ENCODE results near the gene EFCAB6.

EFCAB6 gene

DNA sequence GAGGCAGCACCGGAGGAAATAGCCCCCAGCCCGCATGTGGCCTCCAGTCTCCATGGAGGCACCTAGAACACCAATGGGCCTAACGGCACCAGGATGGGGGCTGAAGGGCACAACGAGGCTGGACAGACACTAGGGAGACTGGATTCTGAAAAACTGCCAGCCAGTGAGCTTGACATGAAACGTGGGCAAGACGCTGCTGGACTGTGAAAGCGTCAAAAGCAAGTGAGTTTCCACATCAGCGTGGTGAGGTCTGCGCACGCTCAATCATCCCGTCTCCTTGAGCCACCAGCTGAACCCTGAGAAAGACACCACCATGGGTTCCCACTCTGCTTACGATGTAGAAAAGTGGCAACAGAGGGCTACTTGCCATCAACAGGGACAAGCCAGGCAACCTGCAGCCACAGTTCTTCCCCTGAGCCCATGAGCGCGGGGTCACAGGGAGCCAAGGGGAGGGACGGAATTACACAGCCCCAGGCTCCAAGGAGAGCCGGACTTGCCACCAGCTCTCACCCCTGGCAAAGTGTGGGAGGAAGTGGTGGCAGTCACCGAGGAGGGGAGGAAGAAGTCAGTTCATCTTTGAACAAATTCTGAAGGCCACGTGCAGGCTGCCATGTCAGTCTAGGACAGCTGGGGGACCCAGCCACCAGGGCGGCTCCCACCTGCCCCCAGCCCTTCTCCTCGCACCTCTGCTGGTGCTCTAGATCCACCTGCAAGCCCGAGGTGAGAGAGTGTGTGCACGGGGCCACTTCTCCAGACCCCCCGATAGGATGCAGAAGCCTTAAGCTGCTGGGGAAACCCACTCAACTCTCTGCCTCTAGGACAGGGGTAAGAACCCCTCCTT is 269.2 kb downstream of the EFCAB6 start:
- Histone ChIP-seq H3K36me3 (ENCODE audit: control insufficient read depth in 1 of 2, insufficient read depth in 2 of 2, low read length in 2 of 2) (no peaks in the 10 kb centered on the region), H3K27me3 (ENCODE audit: control insufficient read depth in 1 of 2, insufficient read depth in 2 of 2, low read length in 2 of 2) (no peaks in the 10 kb centered on the region), H3K9ac (ENCODE audit: low read depth in 1 of 2, low read length in 2 of 2) (no peak overlapping the region), H3K4me3 (ENCODE audit: low read depth in 1 of 2, low read length in 2 of 2) (no peak overlapping the region), H3K27ac (ENCODE audit: low read depth, low read length) (no peak overlapping the region), H3K9me3 (ENCODE audit: control insufficient read depth in 1 of 2, low read length in 2 of 2) (no peaks in the 10 kb centered on the region), H3K4me1 (ENCODE audit: control insufficient read depth in 1 of 2, insufficient read depth in 2 of 2, low read length in 2 of 2) (no peaks in the 10 kb centered on the region)

DNA sequence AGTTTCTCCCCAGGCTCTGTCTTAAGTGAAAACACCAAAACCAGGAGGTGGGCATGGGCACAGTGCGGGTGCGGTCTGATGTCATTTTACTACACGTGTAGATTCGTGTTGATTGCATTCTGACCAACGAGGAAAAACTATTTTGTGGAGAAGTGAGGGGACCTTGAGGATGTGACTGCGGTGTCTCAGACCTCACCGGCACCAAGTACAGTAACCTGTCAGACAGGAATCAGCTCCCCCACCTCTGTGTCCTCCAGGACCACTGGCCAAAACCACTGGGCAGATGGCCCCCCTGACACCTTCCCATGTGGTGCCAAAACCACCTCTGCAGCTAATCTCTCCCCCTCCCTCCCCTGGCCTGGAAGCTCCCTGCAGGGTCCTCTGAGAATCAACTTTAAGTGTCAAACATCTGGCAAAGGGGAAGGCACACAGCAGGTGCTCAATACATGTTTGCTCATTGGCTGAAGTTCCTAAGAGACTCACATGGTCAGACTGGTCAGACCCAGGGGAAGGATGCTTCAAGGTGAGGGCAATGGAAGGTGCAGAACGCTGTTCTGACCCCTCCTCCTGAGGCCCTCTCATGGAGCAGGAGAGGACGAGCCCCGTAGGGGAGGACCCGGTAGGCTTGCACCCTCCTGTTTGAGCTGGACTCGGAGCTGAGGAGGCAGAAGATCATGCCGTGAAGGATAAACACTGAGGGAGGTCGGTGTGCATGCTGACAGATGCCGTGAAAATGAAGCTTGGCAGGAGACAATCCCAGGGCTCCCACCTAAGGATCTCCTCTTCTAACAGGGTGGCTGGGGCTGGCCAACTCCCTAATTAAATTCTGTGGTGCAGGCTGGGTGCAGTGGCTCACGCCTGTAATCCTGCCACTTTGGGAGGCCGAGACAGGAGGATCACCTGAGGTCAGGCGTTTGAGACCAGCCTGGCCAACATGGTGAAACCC is 270.4 kb downstream of the EFCAB6 start:
- Histone ChIP-seq H3K27ac (ENCODE audit: low read depth, low read length) (no peak overlapping the region), H3K9ac (ENCODE audit: low read depth in 1 of 2, low read length in 2 of 2) (no peak overlapping the region), H3K36me3 (ENCODE audit: control insufficient read depth in 1 of 2, insufficient read depth in 2 of 2, low read length in 2 of 2) (no peaks in the 10 kb centered on the region), H3K27me3 (ENCODE audit: control insufficient read depth in 1 of 2, insufficient read depth in 2 of 2, low read length in 2 of 2) (no peaks in the 10 kb centered on the region), H3K4me3 (ENCODE audit: low read depth in 1 of 2, low read length in 2 of 2) (no peak overlapping the region), H3K4me1 (ENCODE audit: control insufficient read depth in 1 of 2, insufficient read depth in 2 of 2, low read length in 2 of 2) (no peaks in the 10 kb centered on the region), H3K9me3 (ENCODE audit: control insufficient read depth in 1 of 2, low read length in 2 of 2) (no peaks in the 10 kb centered on the region)

DNA sequence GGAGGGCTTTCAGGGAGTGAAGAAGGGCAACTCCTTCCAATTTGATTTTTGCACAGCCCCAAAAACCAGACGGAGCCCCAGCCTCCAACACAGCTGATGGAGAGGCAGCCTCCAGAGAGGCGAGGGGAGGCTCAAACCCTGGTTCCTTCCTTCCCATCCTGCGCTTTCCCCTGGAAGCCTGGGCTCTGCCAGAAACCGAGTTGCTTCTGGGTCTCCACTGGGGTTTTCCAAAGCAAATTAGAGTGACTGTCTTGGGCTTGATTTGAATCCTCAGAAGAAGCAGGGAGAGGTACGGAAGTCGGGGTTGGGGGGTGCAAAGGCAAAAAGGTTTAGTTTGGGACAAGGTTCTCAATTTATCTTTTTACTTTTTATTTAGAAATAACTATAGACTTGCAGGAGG is 271.1 kb downstream of the EFCAB6 start:
- H3K27me3 ChIP-seq (ENCODE audit: control insufficient read depth in 1 of 2, insufficient read depth in 2 of 2, low read length in 2 of 2): no peaks in the 10 kb centered on the region
- H3K4me1 ChIP-seq (ENCODE audit: control insufficient read depth in 1 of 2, insufficient read depth in 2 of 2, low read length in 2 of 2): no peaks in the 10 kb centered on the region
- no peak overlapping the region for H3K4me3 ChIP-seq (ENCODE audit: low read depth in 1 of 2, low read length in 2 of 2)
- H3K36me3 ChIP-seq (ENCODE audit: control insufficient read depth in 1 of 2, insufficient read depth in 2 of 2, low read length in 2 of 2): no peaks in the 10 kb centered on the region
- no peak overlapping the region for H3K27ac ChIP-seq (ENCODE audit: low read depth, low read length)
- no peak overlapping the region for H3K9ac ChIP-seq (ENCODE audit: low read depth in 1 of 2, low read length in 2 of 2)
- no peaks in the 10 kb centered on the region for H3K9me3 ChIP-seq (ENCODE audit: control insufficient read depth in 1 of 2, low read length in 2 of 2)

DNA sequence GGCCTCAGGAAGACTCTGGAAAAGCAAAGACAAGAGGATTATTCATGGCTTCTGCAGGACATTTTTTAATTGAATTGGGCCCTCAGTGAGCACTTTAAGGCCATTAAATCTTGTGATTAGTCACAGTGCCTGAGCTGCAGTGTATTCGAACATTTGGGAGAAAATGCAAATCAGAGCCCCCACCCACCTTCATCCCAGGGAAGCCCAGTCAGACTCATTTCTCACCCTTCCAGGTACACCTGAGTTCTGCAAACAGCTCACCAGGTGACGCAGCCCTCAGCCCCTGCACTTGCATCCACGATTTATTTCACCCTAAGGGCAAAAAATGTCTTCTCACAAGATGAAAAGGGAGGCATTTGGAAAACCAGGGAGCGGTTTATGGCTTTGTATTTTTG is 271.6 kb downstream of the EFCAB6 start:
- Histone ChIP-seq H3K36me3 (ENCODE audit: control insufficient read depth in 1 of 2, insufficient read depth in 2 of 2, low read length in 2 of 2) (no peaks in the 10 kb centered on the region), H3K4me3 (ENCODE audit: low read depth in 1 of 2, low read length in 2 of 2) (no peak overlapping the region), H3K27ac (ENCODE audit: low read depth, low read length) (no peak overlapping the region), H3K4me1 (ENCODE audit: control insufficient read depth in 1 of 2, insufficient read depth in 2 of 2, low read length in 2 of 2) (no peaks in the 10 kb centered on the region), H3K27me3 (ENCODE audit: control insufficient read depth in 1 of 2, insufficient read depth in 2 of 2, low read length in 2 of 2) (no peaks in the 10 kb centered on the region), H3K9ac (ENCODE audit: low read depth in 1 of 2, low read length in 2 of 2) (no peak overlapping the region), H3K9me3 (ENCODE audit: control insufficient read depth in 1 of 2, low read length in 2 of 2) (no peaks in the 10 kb centered on the region)

DNA sequence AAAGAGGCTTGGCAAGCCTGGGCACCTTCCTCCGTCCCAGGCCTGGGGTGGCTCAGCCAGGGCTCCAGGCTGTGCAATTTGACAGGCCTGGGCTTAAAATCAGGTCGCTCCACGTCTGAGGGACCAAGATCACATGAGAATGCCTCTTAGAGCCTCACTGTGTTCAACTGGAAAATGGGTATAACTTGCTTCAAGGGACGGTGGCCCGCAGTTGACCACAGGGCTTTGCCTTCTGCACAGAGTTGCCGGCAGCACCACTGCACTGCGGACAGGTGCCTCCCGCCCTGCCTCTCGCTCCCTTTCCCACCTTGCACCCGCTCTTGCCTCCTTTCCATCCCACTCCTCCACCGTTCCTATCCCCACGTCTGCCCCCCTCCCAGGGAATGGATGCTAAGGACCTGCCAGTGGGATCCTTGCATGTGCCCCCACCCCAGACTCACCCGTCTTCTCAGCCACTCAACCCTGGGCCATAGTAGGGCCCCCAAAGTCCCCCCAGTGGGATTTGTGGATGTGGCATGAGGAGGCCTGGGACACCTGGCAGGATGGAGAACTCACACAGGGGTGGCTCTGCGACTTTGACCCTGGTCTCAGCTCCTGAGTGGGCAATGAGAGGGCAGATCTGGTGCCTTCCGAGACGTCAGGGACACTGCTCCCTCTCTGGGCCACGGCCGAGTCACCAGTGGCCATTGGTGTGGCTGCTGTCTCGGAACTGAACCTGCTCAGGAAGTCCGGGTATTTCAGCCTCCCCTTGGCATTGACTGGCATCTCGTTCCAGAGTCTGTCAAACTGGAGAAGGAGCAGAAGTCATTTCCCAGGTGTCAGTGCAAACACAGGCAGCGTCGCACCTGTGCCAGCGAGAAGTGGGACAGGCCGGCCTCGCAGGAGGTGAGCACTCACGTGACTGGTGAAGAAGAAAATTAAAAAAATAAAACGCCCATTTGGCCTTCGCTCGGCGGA is 272.3 kb downstream of the EFCAB6 start:
- Histone ChIP-seq H3K27ac (ENCODE audit: low read depth, low read length) (no peak overlapping the region), H3K27me3 (ENCODE audit: control insufficient read depth in 1 of 2, insufficient read depth in 2 of 2, low read length in 2 of 2) (no peaks in the 10 kb centered on the region), H3K4me3 (ENCODE audit: low read depth in 1 of 2, low read length in 2 of 2) (no peak overlapping the region), H3K36me3 (ENCODE audit: control insufficient read depth in 1 of 2, insufficient read depth in 2 of 2, low read length in 2 of 2) (no peaks in the 10 kb centered on the region), H3K4me1 (ENCODE audit: control insufficient read depth in 1 of 2, insufficient read depth in 2 of 2, low read length in 2 of 2) (no peaks in the 10 kb centered on the region), H3K9me3 (ENCODE audit: control insufficient read depth in 1 of 2, low read length in 2 of 2) (no peaks in the 10 kb centered on the region), H3K9ac (ENCODE audit: low read depth in 1 of 2, low read length in 2 of 2) (no peak overlapping the region)

DNA sequence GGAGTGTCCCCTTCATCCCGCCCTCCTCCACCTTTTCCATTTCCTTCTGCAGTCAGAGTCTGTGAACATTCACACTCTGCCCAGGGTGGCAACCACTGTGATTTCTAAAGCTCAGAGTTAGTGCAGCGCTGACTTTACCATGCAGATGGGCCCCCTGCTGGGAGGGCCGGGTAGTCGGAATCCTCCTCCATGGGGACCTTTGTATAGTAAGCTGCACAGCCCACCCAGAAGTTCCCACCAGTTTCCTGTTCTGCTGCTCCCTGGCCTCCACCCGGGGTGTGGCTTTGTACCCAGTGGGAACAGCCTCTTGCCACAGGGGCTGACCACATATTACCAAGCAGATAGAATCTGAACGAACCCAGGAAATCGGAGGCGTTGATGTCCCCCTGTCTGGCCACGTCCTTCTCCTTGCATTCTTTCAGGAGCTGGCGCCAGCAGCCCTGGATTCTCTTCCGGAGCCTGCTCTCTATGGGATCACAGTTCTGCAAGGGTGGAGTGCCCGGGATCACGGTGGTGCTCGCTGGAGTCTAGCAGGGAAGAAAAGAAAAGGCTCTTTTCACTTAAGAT is 275.0 kb downstream of the EFCAB6 start:
- Histone ChIP-seq H3K9ac (ENCODE audit: low read depth in 1 of 2, low read length in 2 of 2) (no peak overlapping the region), H3K4me3 (ENCODE audit: low read depth in 1 of 2, low read length in 2 of 2) (no peak overlapping the region), H3K4me1 (ENCODE audit: control insufficient read depth in 1 of 2, insufficient read depth in 2 of 2, low read length in 2 of 2) (no peaks in the 10 kb centered on the region), H3K27me3 (ENCODE audit: control insufficient read depth in 1 of 2, insufficient read depth in 2 of 2, low read length in 2 of 2) (no peaks in the 10 kb centered on the region), H3K27ac (ENCODE audit: low read depth, low read length) (no peak overlapping the region), H3K9me3 (ENCODE audit: control insufficient read depth in 1 of 2, low read length in 2 of 2) (no peaks in the 10 kb centered on the region), H3K36me3 (ENCODE audit: control insufficient read depth in 1 of 2, insufficient read depth in 2 of 2, low read length in 2 of 2) (no peaks in the 10 kb centered on the region)

DNA sequence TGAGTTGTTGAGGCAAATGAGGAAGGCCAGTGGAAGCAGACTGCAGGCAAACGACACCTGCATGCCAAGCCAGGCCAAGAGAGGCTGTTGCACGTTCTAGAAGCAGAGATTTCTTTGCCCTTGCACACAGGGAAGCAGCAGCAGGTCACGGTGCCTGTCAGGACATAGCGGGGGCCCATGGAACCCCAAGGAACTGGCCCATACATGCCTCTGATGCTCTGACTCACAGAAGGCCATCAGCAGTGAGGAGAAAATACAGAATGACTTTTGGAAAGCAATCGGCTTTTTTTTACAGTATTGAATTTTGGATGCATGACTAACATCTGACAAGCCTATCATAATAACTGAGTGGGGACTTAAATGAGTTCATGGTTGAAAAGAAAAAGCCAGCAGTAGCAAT is 276.4 kb downstream of the EFCAB6 start:
- no peak overlapping the region for H3K4me3 ChIP-seq (ENCODE audit: low read depth in 1 of 2, low read length in 2 of 2)
- no peaks in the 10 kb centered on the region for H3K36me3 ChIP-seq (ENCODE audit: control insufficient read depth in 1 of 2, insufficient read depth in 2 of 2, low read length in 2 of 2)
- H3K9ac ChIP-seq (ENCODE audit: low read depth in 1 of 2, low read length in 2 of 2): no peak overlapping the region
- no peaks in the 10 kb centered on the region for H3K9me3 ChIP-seq (ENCODE audit: control insufficient read depth in 1 of 2, low read length in 2 of 2)
- H3K27ac ChIP-seq (ENCODE audit: low read depth, low read length): no peak overlapping the region
- no peaks in the 10 kb centered on the region for H3K27me3 ChIP-seq (ENCODE audit: control insufficient read depth in 1 of 2, insufficient read depth in 2 of 2, low read length in 2 of 2)
- no peaks in the 10 kb centered on the region for H3K4me1 ChIP-seq (ENCODE audit: control insufficient read depth in 1 of 2, insufficient read depth in 2 of 2, low read length in 2 of 2)

DNA sequence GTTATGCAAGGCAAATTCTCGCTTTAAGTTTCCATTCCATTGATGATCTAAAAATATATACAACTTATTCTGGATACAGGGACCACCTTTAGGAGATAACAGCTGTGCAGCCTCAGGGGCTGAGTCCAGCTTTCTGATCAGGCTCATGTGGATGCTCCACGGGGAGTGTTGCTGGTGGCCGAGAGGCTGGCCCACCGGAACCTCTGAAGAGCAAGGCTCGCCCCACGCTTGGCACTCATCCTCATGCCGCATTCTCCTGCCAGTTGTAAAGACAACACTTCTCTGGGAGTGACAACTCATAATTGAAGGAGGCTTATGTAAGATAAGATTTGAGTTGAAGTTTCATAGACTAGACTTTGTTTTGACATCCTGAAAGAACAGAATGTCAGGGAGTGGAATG is 276.8 kb downstream of the EFCAB6 start:
- no peaks in the 10 kb centered on the region for H3K36me3 ChIP-seq (ENCODE audit: control insufficient read depth in 1 of 2, insufficient read depth in 2 of 2, low read length in 2 of 2)
- no peak overlapping the region for H3K4me3 ChIP-seq (ENCODE audit: low read depth in 1 of 2, low read length in 2 of 2)
- no peaks in the 10 kb centered on the region for H3K9me3 ChIP-seq (ENCODE audit: control insufficient read depth in 1 of 2, low read length in 2 of 2)
- H3K4me1 ChIP-seq (ENCODE audit: control insufficient read depth in 1 of 2, insufficient read depth in 2 of 2, low read length in 2 of 2): no peaks in the 10 kb centered on the region
- no peak overlapping the region for H3K27ac ChIP-seq (ENCODE audit: low read depth, low read length)
- H3K27me3 ChIP-seq (ENCODE audit: control insufficient read depth in 1 of 2, insufficient read depth in 2 of 2, low read length in 2 of 2): no peaks in the 10 kb centered on the region
- no peak overlapping the region for H3K9ac ChIP-seq (ENCODE audit: low read depth in 1 of 2, low read length in 2 of 2)

DNA sequence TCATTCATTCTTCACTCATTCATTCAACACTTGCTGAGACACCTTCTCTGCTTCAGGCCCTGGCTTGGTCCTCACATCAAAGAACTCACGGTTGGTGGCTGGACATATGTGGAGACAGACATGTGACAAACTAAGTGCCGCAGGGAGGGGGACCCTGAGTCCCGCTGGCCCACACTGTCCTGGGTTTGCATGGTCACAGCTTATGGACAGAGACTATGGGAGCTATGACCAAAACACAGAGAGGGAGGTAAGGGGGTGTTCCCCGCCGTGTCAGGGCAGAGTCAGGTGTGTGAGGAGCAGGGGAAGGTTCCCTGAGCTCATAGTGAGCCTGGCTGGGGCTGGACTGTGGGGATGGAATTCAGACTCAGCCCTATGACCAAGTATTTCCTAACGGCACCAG is 277.2 kb downstream of the EFCAB6 start:
- Histone ChIP-seq H3K27ac (ENCODE audit: low read depth, low read length) (no peak overlapping the region), H3K4me1 (ENCODE audit: control insufficient read depth in 1 of 2, insufficient read depth in 2 of 2, low read length in 2 of 2) (no peaks in the 10 kb centered on the region), H3K4me3 (ENCODE audit: low read depth in 1 of 2, low read length in 2 of 2) (no peak overlapping the region), H3K36me3 (ENCODE audit: control insufficient read depth in 1 of 2, insufficient read depth in 2 of 2, low read length in 2 of 2) (no peaks in the 10 kb centered on the region), H3K9ac (ENCODE audit: low read depth in 1 of 2, low read length in 2 of 2) (no peak overlapping the region), H3K27me3 (ENCODE audit: control insufficient read depth in 1 of 2, insufficient read depth in 2 of 2, low read length in 2 of 2) (no peaks in the 10 kb centered on the region), H3K9me3 (ENCODE audit: control insufficient read depth in 1 of 2, low read length in 2 of 2) (no peaks in the 10 kb centered on the region)
